GM06990 (cell line): Measurements from ENCODE around the gene AK5.

Source experiments
- DNase-seq: peaks from one replicate; pipeline ENCODE4 v3.0.0-alpha.2; 2011; ENCODE audit not compliant: insufficient read length; ENCODE audit errors: extremely low read depth
- H3K27me3 ChIP-seq: replicated peaks from 2 replicates; pipeline ENCODE4 v1.6.0; 2011; ENCODE audit warnings: low read length; ENCODE audit not compliant: control insufficient read depth, insufficient read depth
- H3K36me3 ChIP-seq: 2 replicates; pipeline ENCODE4 v1.5.1; 2011; ENCODE audit warnings: low read length; ENCODE audit not compliant: control insufficient read depth, insufficient read depth
- H3K4me3 ChIP-seq: replicated peaks from 2 replicates; pipeline ENCODE4 v1.5.1; 2011; ENCODE audit warnings: low read depth, mild to moderate bottlenecking, control low read depth, low read length
- CTCF ChIP-seq: IDR thresholded peaks from 2 replicates; pipeline ENCODE4 v1.5.1; 2011; ENCODE audit warnings: low read length, control low read depth, mild to moderate bottlenecking, inconsistent platforms; ENCODE audit not compliant: insufficient read depth, poor library complexity, severe bottlenecking

The AK5 gene

GRCh38 chr1:77280962-77281361 is 857 bp upstream of the AK5 start:
- no peak for DNase-seq
- no peaks in the 10 kb centered on the region for H3K36me3 ChIP-seq
- H3K4me3 ChIP-seq: no peak overlapping the region
- H3K27me3 ChIP-seq: peaks cover 3% of the 10 kb centered on the region
- no peak for TF ChIP-seq CTCF

GRCh38 chr1:77282187-77282865 is 507 bp downstream of the AK5 start:
- Histone ChIP-seq H3K4me3 (peak overlapping the region; percentile 51), H3K27me3 (peaks cover 3% of the 10 kb centered on the region), H3K36me3 (no peaks in the 10 kb centered on the region)
- peak; percentile 18 for DNase-seq
- TF ChIP-seq CTCF: no peak

- H3K36me3 ChIP-seq: no peaks in the 10 kb centered on the region
- no peak for DNase-seq
- H3K27me3 ChIP-seq: peaks cover 3% of the 10 kb centered on the region
- H3K4me3 ChIP-seq: peak overlapping the region; percentile 51
- no peak for TF ChIP-seq CTCF
These were observed 1.2 kb downstream of the AK5 start for GRCh38 chr1:77282866-77283539.

GRCh38 chr1:77283701-77284425 is 2.0 kb downstream of the AK5 start:
- Histone ChIP-seq H3K36me3 (no peaks in the 10 kb centered on the region), H3K4me3 (no peak overlapping the region), H3K27me3 (peaks cover 3% of the 10 kb centered on the region)
- no peak for TF ChIP-seq CTCF
- DNase-seq: no peak

- no peak overlapping the region for H3K4me3 ChIP-seq
- no peaks in the 10 kb centered on the region for H3K36me3 ChIP-seq
- DNase-seq: no peak
- peaks cover 1% of the 10 kb centered on the region for H3K27me3 ChIP-seq
- no peak for TF ChIP-seq CTCF
These were observed 5.7 kb downstream of the AK5 start for GRCh38 chr1:77287535-77287934.
